ENCODE results near the gene AKIRIN2.

Gene AKIRIN2

GRCh38 chr6:87661016-87661415 is 41.0 kb downstream of the AKIRIN2 start:
- Histone ChIP-seq H3K9me2 (replicated peaks; ENCODE audit: insufficient read depth, low read length) (no peaks in the 10 kb centered on the region), H3K9me3 (replicated peaks; ENCODE audit: insufficient read depth, low read length) (no peaks in the 10 kb centered on the region), H3F3A (ENCODE audit: insufficient read depth, low read length) (peaks cover 12% of the 10 kb centered on the region), H3K27me3 (replicated peaks; ENCODE audit: insufficient read depth, low read length) (no peaks in the 10 kb centered on the region), H4K20me1 (ENCODE audit: insufficient read depth, low read length) (no peaks in the 10 kb centered on the region), H3K36me3 (replicated peaks; ENCODE audit: insufficient read depth, low read length) (no peaks in the 10 kb centered on the region), H2AFZ (ENCODE audit: low read length) (no peak overlapping the region), H3K4me2 (ENCODE audit: low read depth, low read length) (no peak overlapping the region), H3K9ac (ENCODE audit: low read length) (no peak overlapping the region), H3K4me3 (ENCODE audit: low read length) (no peak overlapping the region), H3K27ac (ENCODE audit: low read length) (no peak overlapping the region), H3K79me2 (ENCODE audit: low read length) (no peaks in the 10 kb centered on the region), H3K4me1 (ENCODE audit: low read length) (peaks cover 18% of the 10 kb centered on the region)
- TF ChIP-seq EZH2phosphoT487 (IDR thresholded peaks at IDR 0.05; ENCODE audit: low read length) (no peak), CTCF (IDR thresholded peaks at IDR 0.05; ENCODE audit: low read length) (no peak), EZH2 (optimal IDR thresholded peaks at IDR 0.05; ENCODE audit: low read depth, low read length) (no peak)
- no peak for DNase-seq

DNA sequence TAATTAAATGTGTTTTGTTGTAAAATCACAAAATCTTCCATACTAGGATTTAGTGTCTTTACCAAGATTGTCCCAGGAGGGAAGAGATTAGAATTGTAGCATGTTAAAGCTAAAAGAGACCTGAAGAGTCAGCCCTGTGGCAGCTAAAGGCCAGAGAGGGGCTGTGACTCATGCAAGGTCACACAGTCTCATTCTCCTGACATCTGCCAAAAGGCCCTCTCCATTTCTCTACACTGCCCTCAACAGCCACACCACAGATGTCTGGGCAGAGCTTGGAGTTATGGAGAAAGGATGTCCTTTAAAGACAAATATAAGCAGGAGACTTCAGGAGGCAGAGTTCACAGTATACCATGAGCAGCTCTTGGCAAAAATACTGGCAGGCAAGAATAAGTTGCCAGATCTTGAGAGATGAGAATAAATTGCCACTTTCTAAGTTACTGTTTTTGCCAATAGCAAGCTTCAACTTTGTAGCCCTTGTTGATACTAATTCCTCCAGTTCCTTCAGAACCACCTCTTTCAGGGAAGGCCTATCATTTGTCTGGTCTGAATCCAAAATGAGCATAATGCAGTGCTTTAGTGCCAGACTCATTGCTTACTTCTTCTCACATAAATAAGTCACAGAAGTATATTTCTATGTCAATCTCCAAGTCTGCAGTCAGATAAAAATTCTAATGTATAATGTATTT is 41.7 kb downstream of the AKIRIN2 start:
- TF ChIP-seq EZH2 (optimal IDR thresholded peaks at IDR 0.05; ENCODE audit: low read depth, low read length): no peak
- H2AFZ ChIP-seq (ENCODE audit: low read length): no peak overlapping the region
- H3K4me2 ChIP-seq (ENCODE audit: low read depth, low read length): no peak overlapping the region
- H3K4me1 ChIP-seq (ENCODE audit: low read length): peaks cover 21% of the 10 kb centered on the region
- no peak overlapping the region for H3K27ac ChIP-seq (ENCODE audit: low read length)
- no peaks in the 10 kb centered on the region for H3K79me2 ChIP-seq (ENCODE audit: low read length)
- no peaks in the 10 kb centered on the region for H3K36me3 ChIP-seq (replicated peaks; ENCODE audit: insufficient read depth, low read length)
- no peaks in the 10 kb centered on the region for H3K9me3 ChIP-seq (replicated peaks; ENCODE audit: insufficient read depth, low read length)
- no peaks in the 10 kb centered on the region for H3K9me2 ChIP-seq (replicated peaks; ENCODE audit: insufficient read depth, low read length)
- no peak for DNase-seq
- H3K9ac ChIP-seq (ENCODE audit: low read length): no peak overlapping the region
- H3K27me3 ChIP-seq (replicated peaks; ENCODE audit: insufficient read depth, low read length): no peaks in the 10 kb centered on the region
- H4K20me1 ChIP-seq (ENCODE audit: insufficient read depth, low read length): no peaks in the 10 kb centered on the region
- no peak overlapping the region for H3K4me3 ChIP-seq (ENCODE audit: low read length)
- peaks cover 18% of the 10 kb centered on the region for H3F3A ChIP-seq (ENCODE audit: insufficient read depth, low read length)

GRCh38 chr6:87658516-87658915 is 43.5 kb downstream of the AKIRIN2 start:
- Histone ChIP-seq H2AFZ (ENCODE audit: low read length) (no peak overlapping the region), H3F3A (ENCODE audit: insufficient read depth, low read length) (peaks cover 18% of the 10 kb centered on the region), H3K27me3 (replicated peaks; ENCODE audit: insufficient read depth, low read length) (no peaks in the 10 kb centered on the region), H3K9me3 (replicated peaks; ENCODE audit: insufficient read depth, low read length) (no peaks in the 10 kb centered on the region), H3K36me3 (replicated peaks; ENCODE audit: insufficient read depth, low read length) (0 out of 2 replicates have a peak, but pooled peaks cover 2% of the 10 kb centered on the region), H3K79me2 (ENCODE audit: low read length) (no peaks in the 10 kb centered on the region), H3K9ac (ENCODE audit: low read length) (no peak overlapping the region), H3K27ac (ENCODE audit: low read length) (no peak overlapping the region), H3K9me2 (replicated peaks; ENCODE audit: insufficient read depth, low read length) (no peaks in the 10 kb centered on the region), H3K4me3 (ENCODE audit: low read length) (no peak overlapping the region), H4K20me1 (ENCODE audit: insufficient read depth, low read length) (no peaks in the 10 kb centered on the region), H3K4me2 (ENCODE audit: low read depth, low read length) (no peak overlapping the region), H3K4me1 (ENCODE audit: low read length) (peaks cover 28% of the 10 kb centered on the region)
- DNase-seq: no peak
- TF ChIP-seq EZH2 (optimal IDR thresholded peaks at IDR 0.05; ENCODE audit: low read depth, low read length) (no peak), CTCF (IDR thresholded peaks at IDR 0.05; ENCODE audit: low read length) (no peak), EZH2phosphoT487 (IDR thresholded peaks at IDR 0.05; ENCODE audit: low read length) (no peak)

GRCh38 chr6:87656857-87657256 is 45.2 kb downstream of the AKIRIN2 start:
- Histone ChIP-seq H3K79me2 (ENCODE audit: low read length) (no peaks in the 10 kb centered on the region), H3K9me2 (replicated peaks; ENCODE audit: insufficient read depth, low read length) (no peaks in the 10 kb centered on the region), H3F3A (ENCODE audit: insufficient read depth, low read length) (peaks cover 18% of the 10 kb centered on the region), H3K9me3 (replicated peaks; ENCODE audit: insufficient read depth, low read length) (no peaks in the 10 kb centered on the region), H3K36me3 (replicated peaks; ENCODE audit: insufficient read depth, low read length) (0 out of 2 replicates have a peak, but pooled peaks cover 5% of the 10 kb centered on the region), H3K4me2 (ENCODE audit: low read depth, low read length) (peak overlapping the region; percentile 71), H4K20me1 (ENCODE audit: insufficient read depth, low read length) (no peaks in the 10 kb centered on the region), H3K27me3 (replicated peaks; ENCODE audit: insufficient read depth, low read length) (no peaks in the 10 kb centered on the region), H3K9ac (ENCODE audit: low read length) (peak overlapping the region; percentile 16; the same call in 1 of the 2 replicates), H2AFZ (ENCODE audit: low read length) (no peak overlapping the region), H3K27ac (ENCODE audit: low read length) (peak overlapping the region; percentile 70; the same call in 1 of the 2 replicates), H3K4me3 (ENCODE audit: low read length) (no peak overlapping the region), H3K4me1 (ENCODE audit: low read length) (peaks cover 28% of the 10 kb centered on the region)
- TF ChIP-seq CTCF (IDR thresholded peaks at IDR 0.05; ENCODE audit: low read length) (no peak), EZH2 (optimal IDR thresholded peaks at IDR 0.05; ENCODE audit: low read depth, low read length) (no peak), EZH2phosphoT487 (IDR thresholded peaks at IDR 0.05; ENCODE audit: low read length) (no peak)
- DNase-seq: peak; percentile 75
